ENCODE results near the gene LCORL.

LCORL gene

GRCh38 chr4:17985832-17986231, 35.7 kb downstream of the LCORL start:
- no peak for FAIRE-seq
- no peak for DNase-seq (ENCODE audit: insufficient read length, low spot score)
- no peak for TF ChIP-seq POLR2A (IDR thresholded peaks at IDR 0.05; ENCODE audit: low read depth, low read length)

- no peak for TF ChIP-seq POLR2A (IDR thresholded peaks at IDR 0.05; ENCODE audit: low read depth, low read length)
- no peak for FAIRE-seq
Observed at GRCh38 chr4:17981063-17981462, 40.5 kb downstream of the LCORL start.

GRCh38 chr4:17968721-17969120, 52.8 kb downstream of the LCORL start:
- no peak for TF ChIP-seq POLR2A (IDR thresholded peaks at IDR 0.05; ENCODE audit: low read depth, low read length)
- no peak for FAIRE-seq
- DNase-seq (ENCODE audit: insufficient read length, low spot score) = no peak

More at GRCh38 chr4:17981063-17981462, 40.5 kb downstream of the LCORL start:
- DNase-seq (ENCODE audit: insufficient read length, low spot score) = no peak

- DNase-seq (ENCODE audit: insufficient read length, low spot score) = no peak
- TF ChIP-seq POLR2A (IDR thresholded peaks at IDR 0.05; ENCODE audit: low read depth, low read length) = no peak
- no peak for FAIRE-seq
Observed at GRCh38 chr4:17967078-17967477, 54.5 kb downstream of the LCORL start.

- DNase-seq (ENCODE audit: insufficient read length, low spot score) (no peak), FAIRE-seq (no peak)
- TF ChIP-seq POLR2A (IDR thresholded peaks at IDR 0.05; ENCODE audit: low read depth, low read length) = no peak
Observed at GRCh38 chr4:17966312-17966711, 55.2 kb downstream of the LCORL start.

- FAIRE-seq (no peak), DNase-seq (ENCODE audit: insufficient read length, low spot score) (no peak)
- no peak for TF ChIP-seq POLR2A (IDR thresholded peaks at IDR 0.05; ENCODE audit: low read depth, low read length)
Observed at GRCh38 chr4:17964576-17964975, 57.0 kb downstream of the LCORL start.

- FAIRE-seq = no peak
- no peak for TF ChIP-seq POLR2A (IDR thresholded peaks at IDR 0.05; ENCODE audit: low read depth, low read length)
- DNase-seq (ENCODE audit: insufficient read length, low spot score) = no peak
Observed at GRCh38 chr4:17962171-17962570, 59.4 kb downstream of the LCORL start.

- no peak for DNase-seq (ENCODE audit: insufficient read length, low spot score)
- FAIRE-seq = no peak
- no peak for TF ChIP-seq POLR2A (IDR thresholded peaks at IDR 0.05; ENCODE audit: low read depth, low read length)
Observed at GRCh38 chr4:17961249-17961648, 60.3 kb downstream of the LCORL start.

- FAIRE-seq = no peak
- DNase-seq (ENCODE audit: insufficient read length, low spot score) = no peak
- no peak for TF ChIP-seq POLR2A (IDR thresholded peaks at IDR 0.05; ENCODE audit: low read depth, low read length)
Observed at GRCh38 chr4:17958181-17958580, 63.4 kb downstream of the LCORL start.

- TF ChIP-seq POLR2A (IDR thresholded peaks at IDR 0.05; ENCODE audit: low read depth, low read length) = no peak
- DNase-seq (ENCODE audit: insufficient read length, low spot score) (no peak), FAIRE-seq (no peak)
Observed at GRCh38 chr4:17957688-17958087, 63.9 kb downstream of the LCORL start.

GRCh38 chr4:17956245-17956644, 65.3 kb downstream of the LCORL start:
- no peak for DNase-seq (ENCODE audit: insufficient read length, low spot score)
- TF ChIP-seq POLR2A (IDR thresholded peaks at IDR 0.05; ENCODE audit: low read depth, low read length) = no peak
- FAIRE-seq = no peak

GRCh38 chr4:17945303-17945702, 76.3 kb downstream of the LCORL start:
- DNase-seq (ENCODE audit: insufficient read length, low spot score) (no peak), FAIRE-seq (no peak)
- no peak for TF ChIP-seq POLR2A (IDR thresholded peaks at IDR 0.05; ENCODE audit: low read depth, low read length)

- no peak for DNase-seq (ENCODE audit: insufficient read length, low spot score)
- TF ChIP-seq POLR2A (IDR thresholded peaks at IDR 0.05; ENCODE audit: low read depth, low read length) = no peak
- no peak for FAIRE-seq
Observed at GRCh38 chr4:17941731-17942130, 79.8 kb downstream of the LCORL start.

- DNase-seq (ENCODE audit: insufficient read length, low spot score) (no peak), FAIRE-seq (no peak)
- no peak for TF ChIP-seq POLR2A (IDR thresholded peaks at IDR 0.05; ENCODE audit: low read depth, low read length)
Observed at GRCh38 chr4:17939054-17939453, 82.5 kb downstream of the LCORL start.

GRCh38 chr4:17934286-17934685, 87.3 kb downstream of the LCORL start:
- FAIRE-seq = no peak

GRCh38 chr4:17933126-17933525, 88.4 kb downstream of the LCORL start:
- FAIRE-seq (no peak), DNase-seq (ENCODE audit: insufficient read length, low spot score) (no peak)
- no peak for TF ChIP-seq POLR2A (IDR thresholded peaks at IDR 0.05; ENCODE audit: low read depth, low read length)

More at GRCh38 chr4:17934286-17934685, 87.3 kb downstream of the LCORL start:
- TF ChIP-seq POLR2A (IDR thresholded peaks at IDR 0.05; ENCODE audit: low read depth, low read length) = no peak
- no peak for DNase-seq (ENCODE audit: insufficient read length, low spot score)
